Fibroblast of peridontal ligament (primary cell): Measurements from ENCODE around the gene FAM25G.
"Not testable (repeated sequence)": the region's sequence is repeated elsewhere in the genome, so short reads cannot be mapped to it uniquely, and the experiment has no call there.

ENCODE experiments used
- DNase-seq: peaks from one replicate; pipeline ENCODE4 v3.0.0-alpha.2; 2010; ENCODE audit errors: extremely low read depth

The FAM25G gene

DNA sequence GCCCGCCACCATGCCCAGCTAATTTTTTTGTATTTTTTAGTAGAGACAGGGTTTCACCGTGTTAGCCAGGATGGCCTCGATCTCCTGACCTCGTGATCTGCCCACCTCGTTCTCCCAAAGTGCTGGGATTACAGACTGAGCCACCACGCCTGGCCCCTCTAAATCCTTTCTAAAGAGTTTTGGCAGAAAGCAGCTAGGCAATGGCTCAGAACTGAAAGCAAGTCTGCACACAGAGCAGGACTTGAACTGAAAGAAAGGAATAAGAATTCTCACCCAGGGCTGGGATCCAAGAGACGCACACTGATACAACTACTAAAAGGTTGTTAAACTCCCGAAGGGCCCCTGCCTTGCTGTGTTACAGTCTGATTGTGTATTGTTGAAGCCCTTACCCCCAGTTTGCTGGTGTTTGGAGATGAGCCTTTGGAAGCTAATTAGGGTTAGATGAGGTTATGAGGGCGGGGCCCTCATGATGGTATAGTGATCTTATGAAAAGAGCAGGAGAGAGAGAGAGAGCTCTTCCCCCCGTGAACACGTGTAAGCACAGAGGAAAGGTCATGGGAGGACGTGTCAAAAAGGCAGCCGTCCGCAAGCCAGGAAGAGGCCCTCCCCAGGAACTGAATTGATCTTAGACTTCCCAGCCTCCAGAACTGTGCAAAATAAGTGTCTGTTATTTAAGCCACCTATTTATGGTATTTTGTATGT is 26.1 kb downstream of the FAM25G start:
- DNase-seq = not testable (repeated sequence)

DNA sequence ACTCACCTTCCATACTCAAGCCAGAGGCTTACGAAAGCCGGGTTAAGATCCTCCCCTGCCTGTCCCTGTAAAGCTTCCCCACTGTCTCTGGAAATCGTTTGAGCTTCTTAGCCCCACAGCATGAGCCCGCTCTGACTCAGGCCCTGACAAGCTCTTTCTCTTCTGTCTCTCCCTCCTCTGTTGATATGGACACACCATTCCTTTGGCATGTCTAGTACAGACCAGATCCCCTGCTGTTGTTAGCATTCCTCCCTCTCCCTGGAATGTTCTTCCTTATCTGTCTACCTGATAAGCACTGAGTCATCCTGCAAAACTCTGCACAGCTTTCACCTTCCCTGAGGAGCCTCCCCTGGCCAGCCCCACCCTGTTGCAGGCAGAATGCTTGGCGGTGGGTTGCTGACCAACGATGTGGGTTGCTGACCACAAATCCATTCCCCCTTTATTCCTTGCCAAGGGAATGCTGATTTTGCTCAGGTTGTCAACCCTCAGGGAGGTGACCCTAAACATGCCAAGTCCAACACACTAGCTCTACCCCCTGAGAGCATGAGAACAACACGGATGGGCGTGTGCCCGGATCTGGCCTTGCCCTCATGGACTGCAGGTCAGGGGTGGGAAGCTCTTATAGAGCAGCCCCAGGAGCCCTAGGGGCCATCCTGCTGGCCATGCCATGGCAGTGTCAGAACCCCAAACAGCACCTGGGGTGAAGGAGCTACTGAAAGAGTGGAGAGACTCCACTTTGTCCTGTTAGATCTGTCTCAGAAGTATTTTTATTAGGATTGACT is 28.7 kb downstream of the FAM25G start:
- not testable (repeated sequence) for DNase-seq

DNA sequence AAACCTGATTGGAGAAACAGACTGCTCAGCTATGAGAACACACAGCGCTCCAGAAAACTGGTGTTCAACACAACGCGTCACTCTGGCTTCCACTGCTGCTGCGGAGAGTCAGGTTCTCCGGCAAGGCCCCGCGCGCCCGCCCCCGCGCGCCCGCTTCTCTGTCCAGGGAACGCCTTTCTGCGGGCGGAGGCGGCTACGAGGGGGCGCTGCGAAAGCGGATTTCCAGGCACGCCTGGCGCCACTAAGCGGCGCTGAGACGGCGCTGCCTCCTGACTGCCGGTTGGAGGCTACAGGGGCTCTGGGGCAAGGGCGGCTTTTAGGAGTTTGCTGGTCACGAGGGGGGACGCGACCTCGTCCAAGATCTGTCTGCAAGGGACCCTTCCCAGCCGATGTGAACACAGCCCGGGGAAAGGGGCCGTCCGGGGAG is 30.2 kb downstream of the FAM25G start:
- peak; percentile 61 for DNase-seq

DNA sequence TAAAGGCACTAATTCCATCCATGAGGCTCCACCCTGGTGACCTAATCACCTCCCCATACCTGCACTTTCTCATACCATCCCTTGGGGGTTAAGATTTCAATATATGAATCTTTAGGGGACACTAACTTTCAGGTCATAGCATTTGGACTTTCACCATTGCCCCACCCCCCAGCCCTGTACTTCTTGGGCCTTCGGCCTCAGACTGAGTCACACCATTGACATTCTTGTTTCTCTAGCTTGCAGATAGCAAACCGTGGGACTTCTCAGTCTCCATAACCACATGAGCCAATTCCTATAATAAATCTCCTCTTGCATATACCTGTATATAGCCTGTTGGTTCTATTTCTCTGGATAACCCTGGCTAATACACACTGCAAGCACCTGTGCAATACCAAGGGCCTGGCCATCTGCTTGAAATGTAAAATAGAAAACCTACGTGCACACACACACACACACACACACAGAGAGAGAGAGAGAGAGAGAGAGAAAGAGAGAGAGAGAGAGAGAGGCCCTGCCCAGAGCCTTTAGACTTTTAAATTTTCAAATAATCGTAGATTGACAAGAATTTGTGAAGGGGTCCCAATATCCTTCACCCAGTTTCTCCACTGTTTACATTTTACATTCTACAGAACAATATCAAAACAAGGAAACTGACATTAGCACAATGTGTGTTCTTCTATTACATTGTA is 32.9 kb downstream of the FAM25G start:
- DNase-seq = peak; percentile 55

DNA sequence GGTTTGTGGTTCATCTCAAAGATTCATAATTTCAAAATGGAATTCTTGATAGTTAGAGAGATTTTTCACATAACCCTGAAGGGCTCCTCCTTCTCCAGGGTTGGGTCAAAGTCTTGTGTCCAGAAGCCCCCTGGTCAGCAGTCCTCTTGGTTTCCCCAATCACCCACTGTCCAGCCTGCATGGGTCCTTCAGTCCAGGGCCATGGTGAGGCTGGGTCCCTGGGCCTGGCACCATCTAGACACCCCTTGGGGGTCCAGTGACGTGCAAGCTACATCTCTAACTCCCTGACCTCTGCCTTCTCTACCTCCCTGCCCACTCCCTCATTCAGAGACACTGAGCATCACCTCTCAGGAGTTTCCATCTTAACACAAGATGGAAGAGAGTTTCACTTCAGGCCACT is 33.7 kb downstream of the FAM25G start:
- no peak for DNase-seq

DNA sequence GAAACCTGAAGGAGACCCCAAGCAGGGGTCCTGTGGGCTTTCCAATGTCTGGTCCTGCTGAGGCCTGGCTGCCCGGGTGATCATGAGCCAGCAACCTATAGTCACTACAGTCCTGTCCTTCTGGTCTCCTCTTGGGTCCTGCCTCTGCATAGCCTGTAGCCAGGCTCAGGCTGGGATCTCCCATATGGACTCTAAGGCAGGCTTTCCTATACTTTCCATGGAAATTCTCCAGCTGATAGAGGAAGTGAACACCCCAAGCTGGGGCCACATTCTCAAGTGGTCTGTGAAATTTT is 34.0 kb downstream of the FAM25G start:
- no peak for DNase-seq

DNA sequence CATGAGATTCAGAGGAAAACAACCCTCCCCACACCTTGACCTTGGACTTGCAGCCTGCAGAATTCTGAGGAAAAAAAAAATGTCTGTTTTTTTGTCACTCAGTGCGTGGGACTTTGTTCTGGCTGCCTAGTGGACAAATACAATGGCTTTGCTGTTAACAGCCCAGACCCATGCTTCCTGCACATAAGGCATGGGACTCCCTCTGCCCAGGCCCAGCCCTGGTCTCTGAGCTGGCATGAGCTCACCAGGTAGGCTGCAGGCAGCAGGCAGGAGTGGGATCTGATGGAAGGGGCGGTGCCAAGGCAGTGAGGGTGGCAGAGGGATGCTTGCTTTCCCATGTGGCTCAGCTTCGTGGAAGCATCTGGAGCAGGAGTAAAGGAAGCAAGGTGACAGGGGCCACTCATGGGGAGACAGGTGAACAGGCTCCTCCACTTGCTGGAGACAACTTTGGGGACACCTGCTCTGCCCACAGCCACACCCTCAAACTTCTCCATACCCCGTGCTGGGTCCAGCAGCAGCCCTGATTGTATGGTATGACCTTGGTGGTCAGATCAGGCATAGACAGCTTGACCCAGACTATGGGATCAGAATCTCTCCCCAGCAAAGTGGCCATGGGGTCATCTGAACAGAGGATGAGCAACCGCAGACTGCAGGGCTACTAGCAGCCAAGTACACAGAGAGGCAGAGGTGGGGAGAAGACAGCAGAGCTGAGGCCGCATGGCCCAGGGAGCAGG is 34.5 kb downstream of the FAM25G start:
- no peak for DNase-seq

DNA sequence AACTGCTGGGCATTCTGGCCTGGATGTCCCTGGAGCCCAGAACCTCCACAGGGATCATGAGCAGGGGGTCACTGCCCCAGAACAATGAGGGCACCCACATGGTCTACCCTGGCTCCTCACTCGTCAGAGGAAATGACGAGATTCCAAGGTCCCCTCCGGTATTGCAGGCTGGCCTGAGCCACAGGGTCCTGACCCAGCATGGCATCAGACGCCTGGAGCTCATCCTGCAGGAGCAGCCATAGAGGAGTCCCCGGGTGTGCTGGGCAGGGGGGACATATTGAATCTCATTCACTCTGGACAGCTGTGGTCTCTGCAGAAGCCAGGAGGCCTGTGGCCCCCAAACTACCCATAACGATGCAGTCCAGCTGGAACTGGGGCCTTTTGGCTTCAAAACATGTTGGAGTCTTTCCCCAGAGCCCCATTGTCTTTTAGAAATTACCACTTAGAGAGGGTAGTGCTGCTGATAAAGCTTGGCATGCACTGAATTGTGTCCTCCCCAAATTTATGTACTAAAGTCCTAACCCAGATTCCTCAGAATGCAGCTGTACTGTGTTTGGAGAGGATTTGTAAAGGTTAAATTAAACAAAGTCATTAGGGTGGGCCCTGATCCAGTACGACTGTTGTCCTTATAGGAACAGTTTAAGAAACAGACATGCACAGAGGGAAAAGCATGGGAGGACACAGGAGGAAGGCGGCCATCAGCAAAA is 35.3 kb downstream of the FAM25G start:
- DNase-seq = no peak

DNA sequence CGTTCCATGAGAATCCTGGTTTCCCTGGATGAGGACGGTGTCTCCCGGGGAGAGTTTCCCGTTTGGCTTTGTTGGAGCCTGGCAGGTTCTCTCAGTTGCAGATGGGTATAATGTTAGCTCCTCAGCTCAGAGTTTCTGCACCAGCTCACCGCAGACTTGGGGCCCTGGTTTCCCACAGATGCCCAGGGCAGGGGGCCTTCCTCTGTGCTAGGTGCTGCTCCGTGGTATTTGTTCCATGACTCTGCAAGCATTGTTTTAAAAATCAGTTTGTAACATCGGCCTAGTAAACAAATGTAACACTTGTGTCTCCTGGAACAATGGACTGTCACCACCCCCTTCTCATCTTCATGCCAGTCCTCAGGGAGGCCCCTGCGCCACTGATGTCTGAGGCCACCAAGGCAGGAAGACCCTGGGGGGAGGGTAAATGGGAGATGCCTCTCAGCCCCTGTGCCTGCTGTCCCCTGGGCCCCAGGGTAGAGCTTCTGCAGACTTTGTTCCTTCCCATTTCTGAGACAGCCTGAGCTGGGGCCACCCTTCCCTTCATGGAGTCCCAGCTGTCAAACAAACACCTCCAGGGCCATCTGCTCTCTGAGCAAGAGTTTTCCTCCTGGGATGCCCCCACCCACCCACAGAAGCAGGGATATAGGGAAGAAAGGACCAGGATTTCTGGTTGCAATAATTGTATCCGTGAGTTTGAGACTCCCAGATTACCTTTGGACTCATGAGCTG is 36.0 kb downstream of the FAM25G start:
- not testable (repeated sequence) for DNase-seq

DNA sequence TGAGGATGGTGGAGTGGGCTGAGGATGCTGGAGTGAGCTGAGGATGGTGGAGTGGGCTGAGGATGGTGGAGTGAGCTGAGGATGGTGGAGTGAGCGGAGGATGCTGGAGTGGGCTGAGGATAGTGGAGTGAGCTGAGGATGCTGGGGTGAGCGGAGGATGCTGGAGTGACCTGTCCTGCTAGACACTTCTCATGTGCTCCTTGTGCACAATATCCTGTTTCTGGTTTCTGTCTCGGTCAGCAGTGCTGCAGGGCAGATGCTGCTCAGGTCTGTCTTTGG is 36.8 kb downstream of the FAM25G start:
- no peak for DNase-seq

DNA sequence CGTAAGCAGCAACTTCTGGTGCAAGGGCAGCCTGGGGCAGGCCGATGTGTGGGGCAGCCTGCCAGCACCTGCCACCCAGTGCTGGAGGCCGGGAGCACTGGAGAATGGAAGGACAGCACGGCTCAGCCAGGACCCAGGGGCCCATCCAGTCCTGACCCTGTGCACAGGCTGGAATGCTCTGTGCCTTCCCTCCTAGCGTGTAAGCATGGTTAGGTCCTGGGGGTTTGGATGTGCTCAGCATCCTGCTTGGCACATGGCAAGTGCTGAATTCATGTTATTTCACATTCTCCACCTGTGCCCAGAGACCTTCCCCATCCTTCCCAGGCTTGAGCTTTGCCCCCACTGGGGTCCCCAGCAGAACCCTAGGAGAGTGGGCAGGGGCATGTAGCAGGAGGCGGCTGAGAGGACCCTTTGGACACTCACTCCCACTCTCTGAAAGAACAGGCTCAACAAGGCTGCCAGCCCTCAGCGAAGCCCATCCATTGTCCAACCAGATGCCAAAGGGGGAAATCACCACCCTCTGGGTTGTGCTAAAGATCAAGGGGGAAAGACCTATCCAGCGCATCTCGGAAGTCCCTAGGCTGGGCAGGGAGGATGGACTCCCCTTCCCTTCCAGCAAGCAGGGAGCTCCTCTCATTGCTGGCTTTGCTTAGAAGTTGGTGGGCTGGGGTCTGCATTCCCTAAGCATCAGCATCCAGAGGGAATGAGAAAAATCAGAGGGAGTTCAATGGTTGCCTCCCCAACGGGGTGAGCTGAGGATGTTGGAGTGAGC is 37.3 kb downstream of the FAM25G start:
- DNase-seq = no peak

DNA sequence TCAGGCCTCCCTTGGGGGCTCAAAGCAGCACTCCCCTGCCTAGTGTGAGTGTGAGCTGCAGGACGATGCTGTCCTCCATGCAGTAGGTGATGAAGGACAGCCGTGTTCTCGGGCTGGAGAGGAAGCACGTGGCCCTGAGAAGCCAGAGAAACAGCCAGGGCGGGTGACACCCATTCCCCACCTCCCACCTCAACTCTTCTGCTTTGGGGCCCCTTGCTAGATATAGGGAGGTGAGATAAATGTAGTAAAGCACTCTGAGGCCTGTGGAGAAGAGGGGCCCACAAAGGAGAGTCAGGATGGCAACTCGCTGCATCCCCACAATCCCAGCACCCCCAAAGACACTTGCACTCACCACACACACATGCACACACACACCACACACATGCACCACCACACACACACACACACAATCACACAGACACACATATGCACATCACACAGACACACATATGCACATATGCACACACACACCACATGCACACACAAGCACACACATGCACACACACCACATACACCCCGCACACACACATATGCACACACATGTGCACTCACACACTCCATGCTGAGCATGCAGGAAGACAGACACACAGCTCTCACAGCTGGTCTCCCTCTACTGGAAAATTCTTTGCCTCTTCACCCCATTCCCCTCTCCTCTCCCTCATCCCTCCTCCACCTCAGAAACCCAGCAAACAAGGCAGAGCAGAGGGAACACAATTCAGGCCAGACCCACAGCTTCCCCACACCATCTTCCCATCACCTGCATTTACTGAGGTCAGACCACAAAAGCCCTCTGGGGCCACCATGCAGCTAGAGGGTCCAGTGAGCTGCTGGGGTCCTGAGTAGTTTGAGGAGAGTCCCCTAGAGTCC is 38.1 kb downstream of the FAM25G start:
- no peak for DNase-seq

DNA sequence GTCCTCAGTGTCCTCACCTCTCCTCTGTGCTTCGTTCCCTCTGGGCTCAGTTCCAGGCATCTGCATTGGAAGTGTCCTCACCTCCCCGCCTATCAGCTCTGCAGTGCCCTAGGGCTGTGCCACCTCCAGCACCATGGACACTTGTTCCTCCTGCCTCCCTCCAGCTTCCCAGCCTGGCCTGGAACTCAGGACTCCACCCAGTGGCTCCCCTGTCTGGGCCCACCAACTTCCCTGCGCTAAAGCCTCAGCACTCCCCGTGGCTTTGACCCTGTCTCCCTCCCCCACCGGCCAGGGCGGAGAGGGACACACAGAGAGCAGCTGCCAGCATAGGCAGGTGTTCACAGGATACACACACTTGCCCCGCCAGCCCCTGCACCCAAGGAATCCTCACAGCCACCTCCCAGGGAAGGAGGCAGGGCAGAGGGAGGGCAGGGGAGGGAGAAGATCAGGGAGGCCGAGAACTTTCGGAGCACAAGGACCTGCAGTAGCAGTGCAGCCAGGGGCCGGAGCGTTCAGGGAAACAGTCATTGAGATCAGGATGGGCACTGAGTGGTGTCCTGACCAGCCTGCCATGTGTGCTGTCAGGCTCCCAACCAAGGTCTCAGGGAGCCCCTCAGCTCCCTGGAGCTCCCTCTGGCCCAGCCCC is 38.9 kb downstream of the FAM25G start:
- no peak for DNase-seq

DNA sequence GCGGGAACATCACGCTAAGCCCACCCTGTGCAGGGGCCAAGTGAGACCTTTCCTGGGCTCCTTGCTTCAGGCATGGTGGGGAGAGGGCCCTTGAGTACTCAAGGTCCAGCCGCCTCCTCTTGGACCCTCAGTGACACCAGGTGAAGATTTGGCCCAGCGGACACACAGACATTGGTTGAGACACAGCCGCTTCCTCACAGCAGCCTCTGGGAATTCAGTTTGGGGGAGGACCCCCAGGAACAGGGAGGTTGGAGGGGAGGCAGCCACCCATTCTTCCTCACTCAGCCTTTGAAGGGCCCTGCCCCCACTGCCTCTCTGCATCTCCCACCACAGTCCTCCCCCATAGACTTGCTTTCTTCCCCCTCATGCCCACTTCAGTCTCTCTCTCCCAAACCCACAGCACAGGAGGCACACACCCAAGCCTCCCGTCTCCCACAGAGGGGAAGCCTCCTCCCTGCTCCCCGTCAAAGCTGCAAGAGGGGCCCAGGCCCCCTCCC is 39.5 kb downstream of the FAM25G start:
- DNase-seq = no peak

DNA sequence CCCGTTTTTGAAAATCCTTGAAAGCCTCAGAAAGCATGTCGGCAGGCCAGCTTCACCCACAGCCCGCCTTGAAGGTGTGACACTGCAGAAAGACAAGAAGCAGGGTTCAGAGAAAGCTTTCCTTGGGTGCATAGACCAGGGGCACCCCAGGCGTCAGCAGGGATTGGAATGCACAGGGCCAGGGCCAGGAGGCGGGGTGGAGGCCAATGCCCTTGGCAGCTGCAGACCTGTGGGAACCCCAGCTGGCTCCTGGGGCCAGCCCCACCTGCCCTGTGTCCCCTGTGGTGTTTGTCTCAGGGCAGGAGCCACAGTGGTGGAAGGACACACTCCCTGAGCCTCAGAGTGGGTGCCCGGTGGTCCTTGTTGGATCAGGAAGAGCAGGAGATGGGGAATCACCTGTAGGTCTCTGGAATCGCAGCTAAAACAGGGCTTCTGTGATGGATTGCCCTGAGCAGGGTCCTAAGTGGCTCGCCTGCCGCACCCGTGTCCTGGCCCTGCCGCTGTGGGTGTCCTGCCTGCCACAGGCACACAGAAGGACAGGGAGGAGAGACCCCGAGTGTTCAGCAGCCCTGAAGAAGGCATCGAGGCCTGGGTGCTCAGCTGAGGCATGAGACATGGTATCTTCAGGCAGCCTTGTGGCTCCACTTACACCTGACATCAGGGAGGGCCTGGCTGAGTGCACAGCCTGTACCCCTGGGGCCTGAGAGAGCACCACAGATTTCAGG is 40.1 kb downstream of the FAM25G start:
- DNase-seq = no peak

DNA sequence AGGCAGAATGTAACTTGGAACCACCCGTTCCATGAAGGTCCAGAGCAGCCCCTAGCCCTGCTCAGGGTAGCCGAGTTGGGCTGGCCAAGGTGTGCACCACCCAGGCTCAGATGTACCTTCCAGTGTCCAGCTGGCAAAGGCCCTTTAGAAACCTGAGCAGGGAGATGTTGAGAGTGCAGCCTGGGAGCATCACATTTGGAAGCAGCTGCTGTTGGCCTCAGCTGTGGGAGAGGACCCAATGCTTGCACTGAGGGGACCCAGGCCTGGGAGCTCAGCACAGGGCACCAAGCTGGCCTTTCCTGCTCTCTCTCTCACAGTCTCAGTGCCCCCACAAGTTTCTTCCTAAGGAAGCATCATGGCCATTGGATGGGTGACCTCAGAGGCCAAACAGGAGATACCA is 41.1 kb downstream of the FAM25G start:
- no peak for DNase-seq

DNA sequence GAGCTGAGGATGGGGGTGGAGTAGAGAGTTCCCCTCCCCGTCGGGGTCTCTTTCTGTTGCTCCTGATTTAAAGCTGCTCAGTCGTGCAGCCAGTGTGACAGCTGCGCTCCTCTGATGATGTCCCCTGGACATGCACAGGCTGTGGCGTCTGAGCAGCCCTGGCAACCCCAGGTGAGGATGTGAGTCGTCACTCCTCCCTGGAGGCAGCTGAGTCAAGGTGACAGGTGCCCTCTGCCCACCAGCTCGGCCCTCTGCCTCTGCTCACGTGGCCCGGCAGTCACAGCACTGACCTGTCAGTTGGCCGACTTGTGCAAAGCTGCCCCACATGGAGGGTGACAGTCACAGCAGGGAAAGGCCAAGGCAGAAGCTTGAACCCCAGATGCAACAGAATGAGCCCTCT is 41.5 kb downstream of the FAM25G start:
- DNase-seq = no peak
